ENCODE measurements around the gene RPS6KA3.

RPS6KA3 gene

DNA sequence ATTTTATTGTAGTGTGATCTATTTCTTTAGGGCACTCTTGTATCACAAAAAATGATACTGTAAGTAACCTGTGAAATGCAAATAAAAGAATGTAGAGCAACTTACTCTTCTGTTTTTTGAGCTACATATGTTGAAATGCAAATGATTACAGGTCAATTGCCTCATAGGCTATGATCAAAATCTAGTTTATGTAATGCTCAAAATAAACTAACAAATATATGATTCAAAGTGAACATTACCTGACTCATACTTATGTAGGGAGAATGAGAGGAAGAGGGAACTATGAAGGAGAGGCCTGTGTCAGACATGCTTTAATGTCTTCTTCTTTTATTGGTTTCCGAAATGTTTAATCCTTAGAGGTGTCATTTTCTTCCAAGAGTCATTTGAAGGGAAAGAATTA, 5.0 kb upstream of the RPS6KA3 start:
- ATAC-seq = no peak
- TF ChIP-seq CSDC2 (CRISPR knock-in tag; IDR thresholded peaks at IDR 0.05) = no peak
- TF ChIP-seq RARB (CRISPR knock-in tag; IDR thresholded peaks at IDR 0.05) = no peak
- no peak for TF ChIP-seq GLIS3 (CRISPR knock-in tag; IDR thresholded peaks at IDR 0.05)
- TF ChIP-seq ZNF70 (CRISPR knock-in tag; IDR thresholded peaks at IDR 0.05) = no peak
- TF ChIP-seq TOX (CRISPR knock-in tag; IDR thresholded peaks at IDR 0.05; ENCODE audit: borderline replicate concordance) = no peak
- TF ChIP-seq ZFP3 (CRISPR knock-in tag; IDR thresholded peaks at IDR 0.05) = no peak
- no peak for TF ChIP-seq ZFP30 (CRISPR knock-in tag; IDR thresholded peaks at IDR 0.05)
- TF ChIP-seq SNAI2 (CRISPR knock-in tag; IDR thresholded peaks at IDR 0.05) = no peak
- TF ChIP-seq, protein P1, sequence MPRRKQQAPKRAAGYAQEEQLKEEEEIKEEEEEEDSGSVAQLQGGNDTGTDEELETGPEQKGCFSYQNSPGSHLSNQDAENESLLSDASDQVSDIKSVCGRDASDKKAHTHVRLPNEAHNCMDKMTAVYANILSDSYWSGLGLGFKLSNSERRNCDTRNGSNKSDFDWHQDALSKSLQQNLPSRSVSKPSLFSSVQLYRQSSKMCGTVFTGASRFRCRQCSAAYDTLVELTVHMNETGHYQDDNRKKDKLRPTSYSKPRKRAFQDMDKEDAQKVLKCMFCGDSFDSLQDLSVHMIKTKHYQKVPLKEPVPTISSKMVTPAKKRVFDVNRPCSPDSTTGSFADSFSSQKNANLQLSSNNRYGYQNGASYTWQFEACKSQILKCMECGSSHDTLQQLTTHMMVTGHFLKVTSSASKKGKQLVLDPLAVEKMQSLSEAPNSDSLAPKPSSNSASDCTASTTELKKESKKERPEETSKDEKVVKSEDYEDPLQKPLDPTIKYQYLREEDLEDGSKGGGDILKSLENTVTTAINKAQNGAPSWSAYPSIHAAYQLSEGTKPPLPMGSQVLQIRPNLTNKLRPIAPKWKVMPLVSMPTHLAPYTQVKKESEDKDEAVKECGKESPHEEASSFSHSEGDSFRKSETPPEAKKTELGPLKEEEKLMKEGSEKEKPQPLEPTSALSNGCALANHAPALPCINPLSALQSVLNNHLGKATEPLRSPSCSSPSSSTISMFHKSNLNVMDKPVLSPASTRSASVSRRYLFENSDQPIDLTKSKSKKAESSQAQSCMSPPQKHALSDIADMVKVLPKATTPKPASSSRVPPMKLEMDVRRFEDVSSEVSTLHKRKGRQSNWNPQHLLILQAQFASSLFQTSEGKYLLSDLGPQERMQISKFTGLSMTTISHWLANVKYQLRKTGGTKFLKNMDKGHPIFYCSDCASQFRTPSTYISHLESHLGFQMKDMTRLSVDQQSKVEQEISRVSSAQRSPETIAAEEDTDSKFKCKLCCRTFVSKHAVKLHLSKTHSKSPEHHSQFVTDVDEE (CRISPR knock-in tag; IDR thresholded peaks at IDR 0.05) = no peak
- no peak for TF ChIP-seq CSRNP3 (CRISPR knock-in tag; IDR thresholded peaks at IDR 0.05)
- no peak for TF ChIP-seq OSR1 (CRISPR knock-in tag; IDR thresholded peaks at IDR 0.05)
- no peak for TF ChIP-seq ESRRG (CRISPR knock-in tag; IDR thresholded peaks at IDR 0.05)
- TF ChIP-seq ZNF565 (CRISPR knock-in tag; conservative IDR thresholded peaks at IDR 0.05; ENCODE audit: low read depth) = no peak
- no peak for TF ChIP-seq ISL1 (CRISPR knock-in tag; IDR thresholded peaks at IDR 0.05)
- no peak for TF ChIP-seq POU6F1 (CRISPR knock-in tag; IDR thresholded peaks at IDR 0.05; ENCODE audit: borderline replicate concordance, low read depth)
- no peak for TF ChIP-seq PATZ1 (CRISPR knock-in tag; IDR thresholded peaks at IDR 0.05; ENCODE audit: borderline replicate concordance)

DNA sequence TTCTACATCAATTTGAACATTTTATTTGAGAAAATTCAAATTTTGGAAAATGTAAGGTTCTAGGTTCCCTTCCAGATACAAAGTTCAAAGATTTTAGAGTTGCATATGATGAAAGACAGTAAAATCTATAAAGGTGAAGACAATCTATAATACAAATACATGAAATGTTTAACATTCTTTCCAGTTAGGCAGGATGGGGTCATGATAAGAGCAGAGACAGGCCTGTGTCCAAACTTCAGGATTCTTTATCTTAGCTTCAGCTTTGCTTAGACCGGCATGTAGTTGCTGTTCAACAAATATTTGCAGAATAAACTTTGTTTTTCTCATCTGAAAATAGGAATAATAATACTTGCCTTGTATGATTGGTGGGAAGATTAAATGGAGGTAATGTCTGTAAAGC, 4.5 kb upstream of the RPS6KA3 start:
- TF ChIP-seq TCF4 (CRISPR knock-in tag; IDR thresholded peaks at IDR 0.05; ENCODE audit: borderline replicate concordance) = no peak
- no peak for ATAC-seq

DNA sequence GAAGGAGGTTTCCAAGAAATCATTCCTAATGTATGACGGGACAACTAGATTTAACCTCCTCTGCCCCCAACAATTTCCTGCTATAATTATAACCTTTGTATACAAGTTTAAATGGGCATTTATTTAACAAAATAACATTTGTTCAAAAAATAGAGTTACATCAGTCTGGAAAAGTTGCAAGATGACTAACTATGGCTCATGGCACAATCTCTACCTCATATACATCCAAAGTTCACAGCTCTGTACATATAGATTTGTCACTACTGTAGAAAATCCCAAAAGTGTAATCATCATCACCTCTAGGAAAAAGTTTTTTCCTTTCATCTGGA, 3.8 kb upstream of the RPS6KA3 start:
- TF ChIP-seq ZNF70 (CRISPR knock-in tag; IDR thresholded peaks at IDR 0.05) (no peak), TOX (CRISPR knock-in tag; IDR thresholded peaks at IDR 0.05; ENCODE audit: borderline replicate concordance) (no peak)
- TF ChIP-seq, protein P2, sequence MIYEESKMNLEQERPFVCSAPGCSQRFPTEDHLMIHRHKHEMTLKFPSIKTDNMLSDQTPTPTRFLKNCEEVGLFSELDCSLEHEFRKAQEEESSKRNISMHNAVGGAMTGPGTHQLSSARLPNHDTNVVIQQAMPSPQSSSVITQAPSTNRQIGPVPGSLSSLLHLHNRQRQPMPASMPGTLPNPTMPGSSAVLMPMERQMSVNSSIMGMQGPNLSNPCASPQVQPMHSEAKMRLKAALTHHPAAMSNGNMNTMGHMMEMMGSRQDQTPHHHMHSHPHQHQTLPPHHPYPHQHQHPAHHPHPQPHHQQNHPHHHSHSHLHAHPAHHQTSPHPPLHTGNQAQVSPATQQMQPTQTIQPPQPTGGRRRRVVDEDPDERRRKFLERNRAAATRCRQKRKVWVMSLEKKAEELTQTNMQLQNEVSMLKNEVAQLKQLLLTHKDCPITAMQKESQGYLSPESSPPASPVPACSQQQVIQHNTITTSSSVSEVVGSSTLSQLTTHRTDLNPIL (CRISPR knock-in tag; IDR thresholded peaks at IDR 0.05; ENCODE audit: low read depth) = no peak
- ATAC-seq = no peak

DNA sequence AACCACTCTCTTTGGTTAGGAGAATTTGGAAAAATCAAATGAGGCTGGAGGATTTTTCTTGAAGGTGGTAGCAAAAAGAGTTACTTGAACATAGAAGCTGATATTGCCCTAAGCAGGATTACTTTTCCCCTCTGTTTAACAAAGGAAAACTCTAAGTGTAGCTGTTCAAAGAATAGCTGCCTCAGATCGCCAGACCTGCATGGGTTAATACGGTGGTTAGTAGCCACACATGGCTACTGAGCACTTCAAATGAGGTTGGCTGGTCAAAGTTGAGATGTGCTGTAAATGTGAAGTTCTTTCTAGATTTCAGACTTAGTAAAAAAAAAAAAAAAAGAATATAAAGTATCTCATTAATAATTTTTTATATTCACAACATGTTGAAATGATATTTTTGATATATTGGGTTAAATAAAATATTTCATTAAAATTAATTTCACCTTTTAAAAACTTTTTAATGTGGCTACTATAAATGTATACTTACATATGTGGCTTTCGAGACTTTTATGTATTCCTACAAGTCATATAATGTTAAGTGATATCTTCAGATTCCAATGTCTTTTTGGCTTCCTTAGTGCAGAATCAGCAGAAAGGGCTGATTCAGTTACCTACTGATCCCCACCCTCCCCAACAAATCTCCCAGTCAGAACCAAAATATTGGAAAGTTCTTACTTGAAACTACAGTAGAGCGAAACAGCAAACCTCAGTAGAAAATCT, 3.3 kb upstream of the RPS6KA3 start:
- no peak for ATAC-seq
- TF ChIP-seq GLIS3 (CRISPR knock-in tag; IDR thresholded peaks at IDR 0.05) = no peak
- no peak for TF ChIP-seq ESRRG (CRISPR knock-in tag; IDR thresholded peaks at IDR 0.05)
- TF ChIP-seq BACH2 (CRISPR knock-in tag; IDR thresholded peaks at IDR 0.05; ENCODE audit: borderline replicate concordance) = no peak
- TF ChIP-seq ZFP30 (CRISPR knock-in tag; IDR thresholded peaks at IDR 0.05) = no peak
- no peak for TF ChIP-seq SNAI2 (CRISPR knock-in tag; IDR thresholded peaks at IDR 0.05)
- no peak for TF ChIP-seq TCF4 (CRISPR knock-in tag; IDR thresholded peaks at IDR 0.05; ENCODE audit: borderline replicate concordance)
- no peak for TF ChIP-seq ZFP3 (CRISPR knock-in tag; IDR thresholded peaks at IDR 0.05)
- no peak for TF ChIP-seq POU6F1 (CRISPR knock-in tag; IDR thresholded peaks at IDR 0.05; ENCODE audit: borderline replicate concordance, low read depth)
- no peak for TF ChIP-seq CSRNP3 (CRISPR knock-in tag; IDR thresholded peaks at IDR 0.05)
- TF ChIP-seq PATZ1 (CRISPR knock-in tag; IDR thresholded peaks at IDR 0.05; ENCODE audit: borderline replicate concordance) = no peak
